ENCODE data around the gene ATXN10.

GRCh38 chr22:45696227-45696626 lies 24.6 kb downstream of the ATXN10 start:
- no peak for TF ChIP-seq POLR2A (IDR thresholded peaks at IDR 0.05; ENCODE audit: borderline replicate concordance, extremely low read depth, insufficient read depth, insufficient read length)
- TF ChIP-seq EZH2 (IDR thresholded peaks at IDR 0.05) = no peak
- no peak for TF ChIP-seq ZNF274 (IDR thresholded peaks at IDR 0.05; ENCODE audit: low read depth, low read length)
- no peak for TF ChIP-seq CTCF (IDR thresholded peaks at IDR 0.05 in 2 of 3, conservative IDR thresholded peaks at IDR 0.05 in 1 of 3; ENCODE audit: borderline replicate concordance in 1 of 3, insufficient read depth in 1 of 3, low read depth in 2 of 3, low read length in 2 of 3)
- no peak for TF ChIP-seq FOSL1 (IDR thresholded peaks at IDR 0.05; ENCODE audit: low read depth)
- TF ChIP-seq ZBTB33 (IDR thresholded peaks at IDR 0.05; ENCODE audit: extremely low read depth, insufficient replicate concordance, low read length) = no peak
- no peak for TF ChIP-seq EZH2phosphoT487 (IDR thresholded peaks at IDR 0.05; ENCODE audit: borderline replicate concordance)
- TF ChIP-seq SIN3A (IDR thresholded peaks at IDR 0.05; ENCODE audit: low read depth) = no peak
- no peak for TF ChIP-seq MAX (IDR thresholded peaks at IDR 0.05)
- no peak for TF ChIP-seq CEBPB (IDR thresholded peaks at IDR 0.05; ENCODE audit: low read depth)
- TF ChIP-seq ELF1 (IDR thresholded peaks at IDR 0.05; ENCODE audit: borderline replicate concordance, low read depth) = no peak
- TF ChIP-seq POLR2AphosphoS5 (IDR thresholded peaks at IDR 0.05; ENCODE audit: low read depth, low read length) = no peak
